ENCODE results near the gene TRRAP. TPM values are rescaled to one million over a fixed set of nuclear protein-coding genes. Genes with fewer than 3 reads are reported as not detected.

The TRRAP gene
- polyA plus RNA-seq, 1 donor = 24.7 TPM

- H3K27ac ChIP-seq (ENCODE audit: low read length) = no peak overlapping the region
- no peaks in the 10 kb centered on the region for H3K27me3 ChIP-seq (ENCODE audit: control insufficient read depth, insufficient read depth, low read length)
- 100% methylated on average over 2 of the region's 20 CpGs for WGBS (ENCODE audit: insufficient coverage, low lambda C conversion rate)
- peaks cover 68% of the 10 kb centered on the region for H3K36me3 ChIP-seq (ENCODE audit: control insufficient read depth, insufficient read depth, low read length)
- DNase-seq = no peak
- no peaks in the 10 kb centered on the region for H3K4me1 ChIP-seq (ENCODE audit: control insufficient read depth, insufficient read depth, low read length)
- H3K4me3 ChIP-seq (ENCODE audit: low read length) = no peak overlapping the region
- H3K9me3 ChIP-seq (ENCODE audit: control insufficient read depth, low read depth, low read length) = no peaks in the 10 kb centered on the region
These were observed 124.5 kb downstream of the TRRAP start for GRCh38 chr7:99002827-99003212.

GRCh38 chr7:99003419-99003818 is 125.1 kb downstream of the TRRAP start:
- no peak overlapping the region for H3K27ac ChIP-seq (ENCODE audit: low read length)
- no peaks in the 10 kb centered on the region for H3K27me3 ChIP-seq (ENCODE audit: control insufficient read depth, insufficient read depth, low read length)
- no peaks in the 10 kb centered on the region for H3K4me1 ChIP-seq (ENCODE audit: control insufficient read depth, insufficient read depth, low read length)
- H3K4me3 ChIP-seq (ENCODE audit: low read length) = no peak overlapping the region
- no peak for DNase-seq
- H3K9me3 ChIP-seq (ENCODE audit: control insufficient read depth, low read depth, low read length) = no peaks in the 10 kb centered on the region
- H3K36me3 ChIP-seq (ENCODE audit: control insufficient read depth, insufficient read depth, low read length) = peaks cover 73% of the 10 kb centered on the region
- WGBS (ENCODE audit: insufficient coverage, low lambda C conversion rate) = no CpG with 5 or more reads among the region's 15 CpGs

- DNase-seq = no peak
- Histone ChIP-seq H3K4me1 (ENCODE audit: control insufficient read depth, insufficient read depth, low read length) (no peaks in the 10 kb centered on the region), H3K27me3 (ENCODE audit: control insufficient read depth, insufficient read depth, low read length) (no peaks in the 10 kb centered on the region), H3K4me3 (ENCODE audit: low read length) (no peak overlapping the region), H3K36me3 (ENCODE audit: control insufficient read depth, insufficient read depth, low read length) (peaks cover 76% of the 10 kb centered on the region), H3K9me3 (ENCODE audit: control insufficient read depth, low read depth, low read length) (no peaks in the 10 kb centered on the region), H3K27ac (ENCODE audit: low read length) (no peak overlapping the region)
- WGBS (ENCODE audit: insufficient coverage, low lambda C conversion rate) = 92% methylated on average over 2 of the region's 8 CpGs
These were observed 125.9 kb downstream of the TRRAP start for GRCh38 chr7:99004216-99004615.

- Histone ChIP-seq H3K36me3 (ENCODE audit: control insufficient read depth, insufficient read depth, low read length) (peaks cover 77% of the 10 kb centered on the region), H3K27me3 (ENCODE audit: control insufficient read depth, insufficient read depth, low read length) (no peaks in the 10 kb centered on the region), H3K9me3 (ENCODE audit: control insufficient read depth, low read depth, low read length) (no peaks in the 10 kb centered on the region), H3K4me1 (ENCODE audit: control insufficient read depth, insufficient read depth, low read length) (no peaks in the 10 kb centered on the region), H3K27ac (ENCODE audit: low read length) (no peak overlapping the region), H3K4me3 (ENCODE audit: low read length) (no peak overlapping the region)
- WGBS (ENCODE audit: insufficient coverage, low lambda C conversion rate) = 100% methylated on average over 1 of the region's 26 CpGs
- no peak for DNase-seq
These were observed 126.6 kb downstream of the TRRAP start for GRCh38 chr7:99004781-99005500.

- no CpG with 5 or more reads among the region's 15 CpGs for WGBS (ENCODE audit: insufficient coverage, low lambda C conversion rate)
- Histone ChIP-seq H3K27me3 (ENCODE audit: control insufficient read depth, insufficient read depth, low read length) (no peaks in the 10 kb centered on the region), H3K9me3 (ENCODE audit: control insufficient read depth, low read depth, low read length) (no peaks in the 10 kb centered on the region), H3K36me3 (ENCODE audit: control insufficient read depth, insufficient read depth, low read length) (peaks cover 78% of the 10 kb centered on the region), H3K4me3 (ENCODE audit: low read length) (no peak overlapping the region), H3K27ac (ENCODE audit: low read length) (no peak overlapping the region), H3K4me1 (ENCODE audit: control insufficient read depth, insufficient read depth, low read length) (no peaks in the 10 kb centered on the region)
- no peak for DNase-seq
These were observed 127.4 kb downstream of the TRRAP start for GRCh38 chr7:99005776-99006175.

GRCh38 chr7:99006739-99007424 is 128.6 kb downstream of the TRRAP start:
- Histone ChIP-seq H3K36me3 (ENCODE audit: control insufficient read depth, insufficient read depth, low read length) (peaks cover 85% of the 10 kb centered on the region), H3K4me1 (ENCODE audit: control insufficient read depth, insufficient read depth, low read length) (no peaks in the 10 kb centered on the region), H3K27ac (ENCODE audit: low read length) (no peak overlapping the region), H3K9me3 (ENCODE audit: control insufficient read depth, low read depth, low read length) (no peaks in the 10 kb centered on the region), H3K4me3 (ENCODE audit: low read length) (no peak overlapping the region), H3K27me3 (ENCODE audit: control insufficient read depth, insufficient read depth, low read length) (no peaks in the 10 kb centered on the region)
- no peak for DNase-seq
- no CpG with 5 or more reads among the region's 11 CpGs for WGBS (ENCODE audit: insufficient coverage, low lambda C conversion rate)

- H3K27me3 ChIP-seq (ENCODE audit: control insufficient read depth, insufficient read depth, low read length) = no peaks in the 10 kb centered on the region
- H3K9me3 ChIP-seq (ENCODE audit: control insufficient read depth, low read depth, low read length) = peaks cover 3% of the 10 kb centered on the region
- H3K27ac ChIP-seq (ENCODE audit: low read length) = no peak overlapping the region
- no peak overlapping the region for H3K4me3 ChIP-seq (ENCODE audit: low read length)
- peaks cover 89% of the 10 kb centered on the region for H3K36me3 ChIP-seq (ENCODE audit: control insufficient read depth, insufficient read depth, low read length)
- no peak for DNase-seq
- WGBS (ENCODE audit: insufficient coverage, low lambda C conversion rate) = no CpG with 5 or more reads among the region's 23 CpGs
- no peaks in the 10 kb centered on the region for H3K4me1 ChIP-seq (ENCODE audit: control insufficient read depth, insufficient read depth, low read length)
These were observed 129.9 kb downstream of the TRRAP start for GRCh38 chr7:99008181-99008631.

GRCh38 chr7:99008921-99009530 is 130.7 kb downstream of the TRRAP start:
- Histone ChIP-seq H3K4me3 (ENCODE audit: low read length) (no peak overlapping the region), H3K9me3 (ENCODE audit: control insufficient read depth, low read depth, low read length) (peaks cover 3% of the 10 kb centered on the region), H3K27ac (ENCODE audit: low read length) (no peak overlapping the region), H3K27me3 (ENCODE audit: control insufficient read depth, insufficient read depth, low read length) (no peaks in the 10 kb centered on the region), H3K4me1 (ENCODE audit: control insufficient read depth, insufficient read depth, low read length) (no peaks in the 10 kb centered on the region), H3K36me3 (ENCODE audit: control insufficient read depth, insufficient read depth, low read length) (peaks cover 91% of the 10 kb centered on the region)
- no CpG with 5 or more reads among the region's 11 CpGs for WGBS (ENCODE audit: insufficient coverage, low lambda C conversion rate)
- no peak for DNase-seq

- no peak for DNase-seq
- Histone ChIP-seq H3K4me3 (ENCODE audit: low read length) (no peak overlapping the region), H3K36me3 (ENCODE audit: control insufficient read depth, insufficient read depth, low read length) (peaks cover 91% of the 10 kb centered on the region), H3K27ac (ENCODE audit: low read length) (no peak overlapping the region), H3K9me3 (ENCODE audit: control insufficient read depth, low read depth, low read length) (peaks cover 3% of the 10 kb centered on the region), H3K27me3 (ENCODE audit: control insufficient read depth, insufficient read depth, low read length) (no peaks in the 10 kb centered on the region), H3K4me1 (ENCODE audit: control insufficient read depth, insufficient read depth, low read length) (no peaks in the 10 kb centered on the region)
- WGBS (ENCODE audit: insufficient coverage, low lambda C conversion rate) = no CpG with 5 or more reads among the region's 9 CpGs
These were observed 131.9 kb downstream of the TRRAP start for GRCh38 chr7:99010281-99010680.

GRCh38 chr7:99011341-99011705 is 133.0 kb downstream of the TRRAP start:
- H3K4me1 ChIP-seq (ENCODE audit: control insufficient read depth, insufficient read depth, low read length) = no peaks in the 10 kb centered on the region
- H3K27me3 ChIP-seq (ENCODE audit: control insufficient read depth, insufficient read depth, low read length) = no peaks in the 10 kb centered on the region
- no peak overlapping the region for H3K27ac ChIP-seq (ENCODE audit: low read length)
- peaks cover 3% of the 10 kb centered on the region for H3K9me3 ChIP-seq (ENCODE audit: control insufficient read depth, low read depth, low read length)
- peaks cover 86% of the 10 kb centered on the region for H3K36me3 ChIP-seq (ENCODE audit: control insufficient read depth, insufficient read depth, low read length)
- WGBS (ENCODE audit: insufficient coverage, low lambda C conversion rate) = 100% methylated on average over 1 of the region's 24 CpGs
- no peak overlapping the region for H3K4me3 ChIP-seq (ENCODE audit: low read length)
- no peak for DNase-seq
